Neural cell (in vitro differentiated cells): Measurements from ENCODE around the gene SRP54. TPM values are rescaled to one million over a fixed set of nuclear protein-coding genes. Genes with fewer than 3 reads are reported as not detected.

Experiments used
- H2AFZ ChIP-seq: fragments of 200-600, 300-800 bp; sonication (generic), shearing (Covaris generic); 2 replicates; pipeline ENCODE4 v1.6.0; 2014; ENCODE audit warnings: low read depth, mild to moderate bottlenecking, antibody characterized with exemption, low read length, moderate library complexity
- H3F3A ChIP-seq: fragments of 200-600 bp; shearing (Covaris generic); 2 replicates; pipeline ENCODE4 v1.6.1; 2016; ENCODE audit warnings: mild to moderate bottlenecking, moderate library complexity, mixed read lengths, antibody characterized with exemption, low read length; ENCODE audit not compliant: insufficient read depth, poor library complexity, severe bottlenecking
- H3K27ac ChIP-seq: fragments of 200-600, 300-800 bp; sonication (generic), shearing (Covaris generic); 2 replicates; pipeline ENCODE4 v1.5.1; 2014; ENCODE audit warnings: mild to moderate bottlenecking, low read length, moderate library complexity
- H3K27me3 ChIP-seq: fragments of 300-800, 200-600 bp; sonication (generic), shearing (Covaris generic); 2 replicates; pipeline ENCODE4 v1.6.0; 2014; ENCODE audit warnings: mild to moderate bottlenecking, low read depth, low read length, moderate library complexity; ENCODE audit not compliant: insufficient read depth
- H3K36me3 ChIP-seq: fragments of 300-800, 200-600 bp; sonication (generic), shearing (Covaris generic); 2 replicates; pipeline ENCODE4 v1.5.1; 2014; ENCODE audit warnings: mild to moderate bottlenecking, antibody characterized with exemption, low read length, moderate library complexity; ENCODE audit not compliant: insufficient read depth
- H3K4me2 ChIP-seq: fragments of 300-800, 200-600 bp; sonication (generic), shearing (Covaris generic); 2 replicates; pipeline ENCODE4 v1.6.0; 2014; ENCODE audit warnings: mild to moderate bottlenecking, low read length
- H3K4me3 ChIP-seq: fragments of 300-800, 200-600 bp; sonication (generic), shearing (Covaris generic); 2 replicates; pipeline ENCODE4 v1.5.1; 2014; ENCODE audit warnings: mild to moderate bottlenecking, low read length, moderate library complexity
- H3K79me2 ChIP-seq: fragments of 200-600 bp; shearing (Covaris generic); replicated peaks from 2 replicates; pipeline ENCODE4 v1.6.0; 2014; ENCODE audit warnings: mild to moderate bottlenecking, low read length, moderate library complexity; ENCODE audit not compliant: insufficient read depth
- H3K9ac ChIP-seq: fragments of 300-800, 200-600 bp; sonication (generic), shearing (Covaris generic); 2 replicates; pipeline ENCODE4 v1.6.1; 2016; ENCODE audit warnings: mild to moderate bottlenecking, low read length, mixed read lengths
- H3K9me2 ChIP-seq: fragments of 200-600 bp; shearing (Covaris generic); 2 replicates; pipeline ENCODE4 v1.6.1; 2016; ENCODE audit warnings: mild to moderate bottlenecking, low read length, mixed read lengths; ENCODE audit not compliant: insufficient read depth
- H3K9me3 ChIP-seq: fragments of 200-600, 300-800 bp; sonication (generic), shearing (Covaris generic); 2 replicates; pipeline ENCODE4 v1.6.1; 2016; ENCODE audit warnings: mild to moderate bottlenecking, mixed run types, low read length, moderate library complexity, mixed read lengths
- H4K20me1 ChIP-seq: fragments of 200-600 bp; shearing (Covaris generic); 2 replicates; pipeline ENCODE4 v1.6.1; 2016; ENCODE audit warnings: mild to moderate bottlenecking, mixed run types; ENCODE audit not compliant: insufficient read depth
- EP300 ChIP-seq: fragments of 450-650 bp; conservative IDR thresholded peaks from 2 replicates; pipeline ENCODE4 v1.6.1; 2014; ENCODE audit warnings: antibody characterized with exemption, mild to moderate bottlenecking, moderate library complexity; ENCODE audit not compliant: poor library complexity, severe bottlenecking
- EZH2 ChIP-seq: fragments of 200-600, 300-800 bp; shearing (Covaris generic), sonication (generic); IDR thresholded peaks from 2 replicates; pipeline ENCODE4 v1.6.1; 2014; ENCODE audit warnings: antibody characterized with exemption, low read length, borderline replicate concordance, mild to moderate bottlenecking; ENCODE audit not compliant: insufficient read depth, poor library complexity, severe bottlenecking
- MXI1 ChIP-seq: fragments of 450-650 bp; conservative IDR thresholded peaks from 2 replicates; pipeline ENCODE4 v1.6.1; 2014; ENCODE audit warnings: antibody characterized with exemption, mild to moderate bottlenecking; ENCODE audit not compliant: poor library complexity, severe bottlenecking
- POLR2AphosphoS5 ChIP-seq: IDR thresholded peaks from 2 replicates; pipeline ENCODE4 v1.6.1; 2012
- RAD21 ChIP-seq: fragments of 450-650 bp; conservative IDR thresholded peaks from 2 replicates; pipeline ENCODE4 v1.6.1; 2014; ENCODE audit warnings: antibody characterized with exemption, mild to moderate bottlenecking, moderate library complexity
- SMC3 ChIP-seq: fragments of 450-650 bp; conservative IDR thresholded peaks from 2 replicates; pipeline ENCODE4 v1.6.1; 2014; ENCODE audit warnings: antibody characterized with exemption, mild to moderate bottlenecking, moderate library complexity; ENCODE audit not compliant: poor library complexity
- TAF1 ChIP-seq: IDR thresholded peaks from 2 replicates; pipeline ENCODE4 v1.6.1; 2012; ENCODE audit warnings: low read depth
- polyA plus RNA-seq: library from polyadenylated mRNA; depleted of rRNA; stranded (reverse); fragments of >200 nt; gene quantifications from 2 replicates; pipeline ENCODE4 v1.2.3, GENCODE V29; 2014
- TF ChIP-seq, protein P1 (sequence below): IDR thresholded peaks from 2 replicates; pipeline ENCODE4 v1.6.1; 2012; ENCODE audit warnings: borderline replicate concordance
- TF ChIP-seq, protein P2 (sequence below): fragments of 450-650 bp; IDR thresholded peaks from 2 replicates; pipeline ENCODE4 v1.5.1; 2014; ENCODE audit warnings: antibody characterized with exemption, mild to moderate bottlenecking, moderate library complexity; ENCODE audit not compliant: poor library complexity, severe bottlenecking

SRP54 gene
- polyA plus RNA-seq, 1 donor from 2014 or later = 110 TPM

DNA sequence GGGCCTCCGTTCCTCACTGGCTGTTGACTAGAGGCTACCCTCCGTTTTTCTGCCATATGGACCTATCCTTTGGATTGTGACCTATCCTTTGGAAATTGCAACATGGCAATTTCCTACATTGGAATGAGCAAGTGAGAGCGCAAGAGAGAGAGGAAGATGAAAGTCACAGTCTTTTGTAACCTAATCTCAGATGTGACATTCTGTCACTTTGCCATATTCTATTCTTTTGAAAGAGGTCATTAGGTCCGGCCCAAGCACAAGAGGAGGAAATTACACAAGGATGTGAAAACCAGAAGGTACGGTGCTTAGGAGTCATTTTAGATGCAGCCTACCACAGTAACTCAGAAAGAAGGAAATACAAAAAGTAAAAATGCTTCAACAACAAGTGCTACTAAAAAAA is 47.3 kb upstream of the SRP54 start:
- TF ChIP-seq TAF1 (no peak), MXI1 (no peak), EZH2 (no peak), POLR2AphosphoS5 (no peak)
- TF ChIP-seq, protein P1, sequence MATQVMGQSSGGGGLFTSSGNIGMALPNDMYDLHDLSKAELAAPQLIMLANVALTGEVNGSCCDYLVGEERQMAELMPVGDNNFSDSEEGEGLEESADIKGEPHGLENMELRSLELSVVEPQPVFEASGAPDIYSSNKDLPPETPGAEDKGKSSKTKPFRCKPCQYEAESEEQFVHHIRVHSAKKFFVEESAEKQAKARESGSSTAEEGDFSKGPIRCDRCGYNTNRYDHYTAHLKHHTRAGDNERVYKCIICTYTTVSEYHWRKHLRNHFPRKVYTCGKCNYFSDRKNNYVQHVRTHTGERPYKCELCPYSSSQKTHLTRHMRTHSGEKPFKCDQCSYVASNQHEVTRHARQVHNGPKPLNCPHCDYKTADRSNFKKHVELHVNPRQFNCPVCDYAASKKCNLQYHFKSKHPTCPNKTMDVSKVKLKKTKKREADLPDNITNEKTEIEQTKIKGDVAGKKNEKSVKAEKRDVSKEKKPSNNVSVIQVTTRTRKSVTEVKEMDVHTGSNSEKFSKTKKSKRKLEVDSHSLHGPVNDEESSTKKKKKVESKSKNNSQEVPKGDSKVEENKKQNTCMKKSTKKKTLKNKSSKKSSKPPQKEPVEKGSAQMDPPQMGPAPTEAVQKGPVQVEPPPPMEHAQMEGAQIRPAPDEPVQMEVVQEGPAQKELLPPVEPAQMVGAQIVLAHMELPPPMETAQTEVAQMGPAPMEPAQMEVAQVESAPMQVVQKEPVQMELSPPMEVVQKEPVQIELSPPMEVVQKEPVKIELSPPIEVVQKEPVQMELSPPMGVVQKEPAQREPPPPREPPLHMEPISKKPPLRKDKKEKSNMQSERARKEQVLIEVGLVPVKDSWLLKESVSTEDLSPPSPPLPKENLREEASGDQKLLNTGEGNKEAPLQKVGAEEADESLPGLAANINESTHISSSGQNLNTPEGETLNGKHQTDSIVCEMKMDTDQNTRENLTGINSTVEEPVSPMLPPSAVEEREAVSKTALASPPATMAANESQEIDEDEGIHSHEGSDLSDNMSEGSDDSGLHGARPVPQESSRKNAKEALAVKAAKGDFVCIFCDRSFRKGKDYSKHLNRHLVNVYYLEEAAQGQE = no peak
- no peak overlapping the region for H3K4me2 ChIP-seq
- no peaks in the 10 kb centered on the region for H4K20me1 ChIP-seq
- no peak overlapping the region for H3K27ac ChIP-seq
- no peaks in the 10 kb centered on the region for H3F3A ChIP-seq
- H3K9ac ChIP-seq = no peak overlapping the region
- no peaks in the 10 kb centered on the region for H3K79me2 ChIP-seq
- no peak overlapping the region for H2AFZ ChIP-seq
- no peaks in the 10 kb centered on the region for H3K9me3 ChIP-seq
- no peaks in the 10 kb centered on the region for H3K27me3 ChIP-seq
- H3K9me2 ChIP-seq = no peaks in the 10 kb centered on the region
- H3K4me3 ChIP-seq = no peak overlapping the region
- H3K36me3 ChIP-seq = no peaks in the 10 kb centered on the region

DNA sequence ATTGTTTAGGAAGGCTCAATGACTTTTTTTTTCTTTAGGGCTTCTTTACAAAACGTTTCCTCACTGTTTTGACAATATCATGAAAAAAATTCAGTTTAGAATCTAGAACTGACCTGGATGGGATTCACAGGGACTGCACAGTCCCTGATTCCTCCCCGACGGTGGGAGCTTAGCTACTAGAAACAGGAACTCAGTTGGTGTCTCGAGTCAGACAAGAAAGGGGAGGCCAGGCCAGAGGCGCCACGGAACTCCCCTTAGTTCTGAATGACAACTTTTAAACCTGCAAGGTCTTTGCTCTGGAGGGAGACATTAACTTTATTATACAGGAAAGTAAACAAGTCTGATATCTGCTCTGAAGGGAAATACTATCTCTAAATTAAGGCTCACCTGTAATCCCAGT is 45.4 kb upstream of the SRP54 start:
- Histone ChIP-seq H3K9me3 (no peaks in the 10 kb centered on the region), H3K9me2 (no peaks in the 10 kb centered on the region), H3K27ac (no peak overlapping the region), H2AFZ (no peak overlapping the region), H3K9ac (no peak overlapping the region), H4K20me1 (no peaks in the 10 kb centered on the region), H3K27me3 (no peaks in the 10 kb centered on the region), H3F3A (no peaks in the 10 kb centered on the region), H3K36me3 (no peaks in the 10 kb centered on the region), H3K4me3 (no peak overlapping the region), H3K4me2 (no peak overlapping the region), H3K79me2 (no peaks in the 10 kb centered on the region)
- TF ChIP-seq MXI1 (no peak), EP300 (no peak), SMC3 (no peak), RAD21 (no peak), EZH2 (no peak), POLR2AphosphoS5 (no peak), TAF1 (no peak)
- TF ChIP-seq, protein P1 = no peak
- TF ChIP-seq, protein P2, sequence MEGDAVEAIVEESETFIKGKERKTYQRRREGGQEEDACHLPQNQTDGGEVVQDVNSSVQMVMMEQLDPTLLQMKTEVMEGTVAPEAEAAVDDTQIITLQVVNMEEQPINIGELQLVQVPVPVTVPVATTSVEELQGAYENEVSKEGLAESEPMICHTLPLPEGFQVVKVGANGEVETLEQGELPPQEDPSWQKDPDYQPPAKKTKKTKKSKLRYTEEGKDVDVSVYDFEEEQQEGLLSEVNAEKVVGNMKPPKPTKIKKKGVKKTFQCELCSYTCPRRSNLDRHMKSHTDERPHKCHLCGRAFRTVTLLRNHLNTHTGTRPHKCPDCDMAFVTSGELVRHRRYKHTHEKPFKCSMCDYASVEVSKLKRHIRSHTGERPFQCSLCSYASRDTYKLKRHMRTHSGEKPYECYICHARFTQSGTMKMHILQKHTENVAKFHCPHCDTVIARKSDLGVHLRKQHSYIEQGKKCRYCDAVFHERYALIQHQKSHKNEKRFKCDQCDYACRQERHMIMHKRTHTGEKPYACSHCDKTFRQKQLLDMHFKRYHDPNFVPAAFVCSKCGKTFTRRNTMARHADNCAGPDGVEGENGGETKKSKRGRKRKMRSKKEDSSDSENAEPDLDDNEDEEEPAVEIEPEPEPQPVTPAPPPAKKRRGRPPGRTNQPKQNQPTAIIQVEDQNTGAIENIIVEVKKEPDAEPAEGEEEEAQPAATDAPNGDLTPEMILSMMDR = no peak
